Activated CD8-positive, alpha-beta memory T cell treated with anti-CD3 and anti-CD28 coated beads, Interleukin-2, amount 10 ng/mL, durations not matched to agents 7 days and 5 days (primary cell): ENCODE data around the gene NFIX. TPM values are rescaled to one million over a fixed set of nuclear protein-coding genes. Genes with fewer than 3 reads are reported as not detected.

Source experiments
- ATAC-seq: fragments of 150-1000 bp; cut with Tn5 transposase; one replicate; pipeline ENCODE4 v1.10.0; 2021; ENCODE audit warnings: moderate library complexity
- CTCF ChIA-PET: fragments of 350-600 bp; sonication (Branson Sonifier 250); formaldehyde crosslinking; loops from one replicate; lab custom pipeline; 2021; ENCODE audit warnings: antibody characterized with exemption; lab: Charles Lee
- DNase-seq: peaks from one replicate; pipeline ENCODE4 v3.0.0-alpha.2; 2020
- H3K27ac Mint-ChIP-seq: one replicate; pipeline ENCODE4 v1.8.0; 2021; ENCODE audit warnings: mild to moderate bottlenecking, mixed read lengths
- H3K27me3 Mint-ChIP-seq: one replicate; pipeline ENCODE4 v1.8.0; 2021; ENCODE audit warnings: mixed read lengths
- H3K36me3 Mint-ChIP-seq: one replicate; pipeline ENCODE4 v1.8.0; 2021; ENCODE audit warnings: mild to moderate bottlenecking, mixed read lengths
- H3K4me1 Mint-ChIP-seq: one replicate; pipeline ENCODE4 v1.8.0; 2021; ENCODE audit warnings: mixed read lengths
- H3K4me3 Mint-ChIP-seq: one replicate; pipeline ENCODE4 v1.8.0; 2021; ENCODE audit warnings: mild to moderate bottlenecking, moderate library complexity, mixed read lengths
- H3K9me3 Mint-ChIP-seq: one replicate; pipeline ENCODE4 v1.8.0; 2022; ENCODE audit warnings: low read depth, mixed read lengths
- total RNA-seq, 2 experiments: library from RNA; stranded (reverse); gene quantifications; one replicate each; pipeline ENCODE4 v1.2.3, GENCODE V29; 2021

The NFIX gene
- total RNA-seq, 2 experiments from 2014 or later = 0.21 to 0.32 TPM

DNA sequence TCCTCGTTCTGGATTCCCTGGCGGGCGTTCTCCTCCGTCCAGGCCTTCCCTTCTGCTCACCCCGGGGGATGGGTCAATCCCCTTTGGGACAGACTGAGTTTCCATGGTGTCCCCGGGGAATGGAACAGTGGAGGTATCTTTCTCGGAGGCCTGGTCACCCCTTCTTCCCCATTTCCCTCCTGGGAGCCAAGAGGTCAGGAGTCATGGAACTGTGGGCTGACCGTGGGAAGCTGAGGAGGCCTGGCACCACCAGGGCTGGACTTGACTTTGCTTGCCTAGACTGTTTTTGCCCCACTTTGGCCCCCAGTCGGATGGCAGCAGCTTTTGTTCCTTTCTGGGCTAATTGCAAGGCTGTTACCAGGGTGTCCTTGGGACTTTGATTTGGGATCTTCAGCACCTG lies 124.8 kb downstream of the NFIX start:
- H3K27me3 Mint-ChIP-seq = no peaks in the 10 kb centered on the region
- CTCF ChIA-PET = interaction anchor here (1.4 to 2.4 kb wide), 4 partner anchors 8 to 35 kb away, joined by 4 to 11 read pairs (median 5); partner anchors contain the start of genes IER2 and STX10
- no peaks in the 10 kb centered on the region for H3K9me3 Mint-ChIP-seq
- peak overlapping the region; percentile 74 for H3K4me3 Mint-ChIP-seq
- DNase-seq (no peak), ATAC-seq (no peak)
- H3K36me3 Mint-ChIP-seq = peaks cover 1% of the 10 kb centered on the region
- H3K27ac Mint-ChIP-seq = no peak overlapping the region
- peaks cover 56% of the 10 kb centered on the region for H3K4me1 Mint-ChIP-seq

GRCh38 chr19:13120817-13121216 lies 125.5 kb downstream of the NFIX start:
- Mint-ChIP-seq H3K27me3 (no peaks in the 10 kb centered on the region), H3K4me3 (no peak overlapping the region), H3K36me3 (peaks cover 1% of the 10 kb centered on the region), H3K27ac (peak overlapping the region; percentile 58), H3K9me3 (no peaks in the 10 kb centered on the region), H3K4me1 (peaks cover 48% of the 10 kb centered on the region)
- CTCF ChIA-PET = interaction anchor here (0.8 to 2.4 kb wide), 3 partner anchors 11 to 35 kb away, joined by 4 to 11 read pairs (median 5); no protein-coding TSS in a partner anchor
- ATAC-seq = no peak
- DNase-seq = no peak

DNA sequence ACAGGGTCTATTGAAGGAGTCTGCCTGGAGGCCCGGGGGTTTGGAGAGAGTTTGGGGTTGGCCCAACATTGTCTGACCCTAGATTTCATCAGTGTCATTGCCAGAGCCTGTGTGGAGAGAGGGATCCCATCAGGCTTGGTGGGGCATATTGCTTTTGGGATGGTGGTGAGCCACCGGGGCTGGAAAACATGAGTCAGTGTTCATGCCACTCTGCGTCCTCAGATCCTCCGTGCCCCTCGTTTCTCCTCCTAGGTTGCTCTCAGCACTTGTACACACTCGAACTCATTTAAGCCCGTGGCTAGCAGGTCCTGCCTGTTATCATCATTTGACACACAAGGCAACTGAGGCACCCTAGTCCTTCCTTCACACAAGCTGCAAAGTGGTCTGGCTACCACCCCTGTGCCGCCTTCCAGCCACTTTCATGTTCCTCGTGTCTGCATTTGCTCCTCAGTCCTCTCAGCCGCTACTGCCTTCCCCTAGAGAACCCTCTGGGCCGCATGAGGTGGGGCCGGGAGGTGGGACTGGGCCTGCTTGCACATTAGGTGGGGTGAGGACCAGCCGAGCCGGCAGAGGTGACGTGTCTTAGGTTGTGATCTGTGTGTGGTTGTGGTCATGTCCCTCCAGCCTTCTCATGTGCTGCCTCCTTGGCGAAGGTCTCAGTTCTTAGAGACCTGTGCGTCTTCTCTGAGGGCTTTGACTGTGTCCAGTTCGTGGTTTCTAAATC lies 126.4 kb downstream of the NFIX start:
- peaks cover 44% of the 10 kb centered on the region for H3K4me1 Mint-ChIP-seq
- ATAC-seq (no peak), DNase-seq (peak; percentile 63)
- peak overlapping the region; percentile 47 for H3K27ac Mint-ChIP-seq
- no peaks in the 10 kb centered on the region for H3K27me3 Mint-ChIP-seq
- no peak overlapping the region for H3K4me3 Mint-ChIP-seq
- CTCF ChIA-PET = interaction anchor here (0.8 to 2.4 kb wide), 2 partner anchors 10 to 17 kb away, joined by 5 to 11 read pairs; no protein-coding TSS in a partner anchor
- no peaks in the 10 kb centered on the region for H3K9me3 Mint-ChIP-seq
- no peaks in the 10 kb centered on the region for H3K36me3 Mint-ChIP-seq

- CTCF ChIA-PET = no interaction called here
- Mint-ChIP-seq H3K27ac (peak overlapping the region; percentile 47), H3K4me3 (no peak overlapping the region), H3K36me3 (no peaks in the 10 kb centered on the region), H3K4me1 (peaks cover 44% of the 10 kb centered on the region), H3K27me3 (no peaks in the 10 kb centered on the region), H3K9me3 (no peaks in the 10 kb centered on the region)
- no peak for ATAC-seq
- DNase-seq = no peak
These were observed 127.1 kb downstream of the NFIX start for GRCh38 chr19:13122275-13122878.

- Mint-ChIP-seq H3K4me1 (peaks cover 44% of the 10 kb centered on the region), H3K9me3 (no peaks in the 10 kb centered on the region), H3K36me3 (no peaks in the 10 kb centered on the region), H3K27ac (no peak overlapping the region), H3K4me3 (no peak overlapping the region), H3K27me3 (no peaks in the 10 kb centered on the region)
- ATAC-seq = no peak
- no peak for DNase-seq
- CTCF ChIA-PET = interaction anchor here (1.1 kb wide), 1 partner anchor 163 kb away, joined by 3 read pairs; no protein-coding TSS in a partner anchor
These were observed 128.0 kb downstream of the NFIX start for GRCh38 chr19:13122980-13123957.

GRCh38 chr19:13127051-13127450 lies 131.8 kb downstream of the NFIX start:
- Mint-ChIP-seq H3K27ac (no peak overlapping the region), H3K36me3 (peaks cover 2% of the 10 kb centered on the region), H3K27me3 (no peaks in the 10 kb centered on the region), H3K4me1 (peaks cover 23% of the 10 kb centered on the region), H3K9me3 (no peaks in the 10 kb centered on the region), H3K4me3 (no peak overlapping the region)
- CTCF ChIA-PET = interaction anchor here (0.7 to 1.7 kb wide), 4 partner anchors 8 to 151 kb away, joined by 3 to 4 read pairs (median 4); partner anchors contain the start of genes IER2 and STX10
- ATAC-seq = no peak
- DNase-seq = no peak

- DNase-seq (no peak), ATAC-seq (no peak)
- Mint-ChIP-seq H3K27ac (peak overlapping the region; percentile 3), H3K27me3 (no peaks in the 10 kb centered on the region), H3K4me1 (peaks cover 24% of the 10 kb centered on the region), H3K36me3 (peaks cover 2% of the 10 kb centered on the region), H3K4me3 (no peak overlapping the region), H3K9me3 (no peaks in the 10 kb centered on the region)
- CTCF ChIA-PET = interaction anchor here (0.8 to 1.3 kb wide), 3 partner anchors 9 to 150 kb away, joined by 3 to 4 read pairs (median 3); no protein-coding TSS in a partner anchor
These were observed 132.7 kb downstream of the NFIX start for GRCh38 chr19:13127811-13128575.

- Mint-ChIP-seq H3K36me3 (peaks cover 2% of the 10 kb centered on the region), H3K4me1 (peaks cover 26% of the 10 kb centered on the region), H3K27ac (peak overlapping the region; percentile 61), H3K27me3 (no peaks in the 10 kb centered on the region), H3K4me3 (no peak overlapping the region), H3K9me3 (no peaks in the 10 kb centered on the region)
- DNase-seq (no peak), ATAC-seq (no peak)
- CTCF ChIA-PET = interaction anchor here (1.2 to 2.1 kb wide), 2 partner anchors 10 to 66 kb away, joined by 3 to 5 read pairs; partner anchors contain the start of gene NACC1
These were observed 133.3 kb downstream of the NFIX start for GRCh38 chr19:13128583-13128982.

GRCh38 chr19:13129384-13129783 lies 134.1 kb downstream of the NFIX start:
- no peaks in the 10 kb centered on the region for H3K27me3 Mint-ChIP-seq
- H3K4me1 Mint-ChIP-seq = peaks cover 29% of the 10 kb centered on the region

DNA sequence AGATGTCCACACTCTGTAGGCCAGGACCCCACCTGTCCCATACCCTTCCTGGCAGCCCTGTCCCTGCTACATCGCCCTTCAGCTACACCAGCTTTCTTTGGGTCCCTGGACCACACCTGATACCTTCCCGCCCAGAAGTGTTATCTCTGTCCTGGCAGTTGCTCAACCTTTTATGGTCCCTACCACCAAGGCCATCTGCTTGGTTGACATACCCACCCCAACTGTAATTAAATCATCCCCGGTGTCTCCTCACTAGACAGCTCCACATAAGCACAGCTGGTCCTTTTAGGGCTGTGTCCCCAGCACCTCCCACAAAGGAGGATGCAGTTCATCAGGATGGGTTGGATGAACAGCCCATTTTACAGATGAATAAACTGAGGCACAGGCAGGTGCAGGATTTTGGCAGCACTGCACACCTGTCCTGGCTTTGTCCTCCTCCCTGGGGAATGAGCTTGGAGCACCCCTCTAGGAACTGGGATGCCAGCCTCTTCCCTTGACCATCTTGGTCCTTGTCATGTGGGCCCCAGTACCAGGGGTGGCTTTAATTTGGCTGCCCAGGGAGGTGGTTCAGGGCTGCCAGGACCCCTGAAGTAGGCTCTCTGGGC lies 135.7 kb downstream of the NFIX start:
- Mint-ChIP-seq H3K27me3 (no peaks in the 10 kb centered on the region), H3K36me3 (peaks cover 4% of the 10 kb centered on the region), H3K27ac (peak overlapping the region; percentile 75), H3K4me3 (no peak overlapping the region), H3K4me1 (peaks cover 29% of the 10 kb centered on the region), H3K9me3 (no peaks in the 10 kb centered on the region)
- no peak for DNase-seq
- CTCF ChIA-PET = interaction anchor here (1.2 to 2.6 kb wide), 4 partner anchors 12 to 165 kb away, joined by 4 to 13 read pairs (median 6); partner anchors contain the start of genes IER2, NACC1 and STX10
- no peak for ATAC-seq

More at GRCh38 chr19:13129384-13129783, 134.1 kb downstream of the NFIX start:
- H3K4me3 Mint-ChIP-seq = no peak overlapping the region
- H3K27ac Mint-ChIP-seq = no peak overlapping the region
- peaks cover 2% of the 10 kb centered on the region for H3K36me3 Mint-ChIP-seq
- CTCF ChIA-PET = interaction anchor here (2.1 kb wide), 1 partner anchor 11 kb away, joined by 5 read pairs; the partner anchor contains the start of gene NACC1
- H3K9me3 Mint-ChIP-seq = no peaks in the 10 kb centered on the region
- no peak for ATAC-seq
- no peak for DNase-seq

GRCh38 chr19:13132471-13133180 lies 137.4 kb downstream of the NFIX start:
- Mint-ChIP-seq H3K27me3 (no peaks in the 10 kb centered on the region), H3K36me3 (peaks cover 11% of the 10 kb centered on the region), H3K4me1 (peaks cover 29% of the 10 kb centered on the region), H3K27ac (peak overlapping the region; percentile 77), H3K4me3 (peak overlapping the region; percentile 18), H3K9me3 (no peaks in the 10 kb centered on the region)
- ATAC-seq (peak; percentile 95), DNase-seq (peak; percentile 84)
- CTCF ChIA-PET = interaction anchor here (1.0 to 2.6 kb wide), 11 partner anchors 12 to 167 kb away, joined by 3 to 13 read pairs (median 5); partner anchors contain the start of genes IER2, NACC1 and STX10
